Stimulated activated CD4-positive, alpha-beta T cell treated with anti-CD3 and anti-CD28 coated beads, Interleukin-4, amount 100 ng/mL, for 24 hours (primary cell): Measurements from ENCODE around the gene ISCU.
"Not testable (repeated sequence)": the region's sequence is repeated elsewhere in the genome, so short reads cannot be mapped to it uniquely, and the experiment has no call there.

Experiments used
- DNase-seq: peaks from one replicate; pipeline ENCODE4 v3.0.0-alpha.2; 2020

ISCU gene

DNA sequence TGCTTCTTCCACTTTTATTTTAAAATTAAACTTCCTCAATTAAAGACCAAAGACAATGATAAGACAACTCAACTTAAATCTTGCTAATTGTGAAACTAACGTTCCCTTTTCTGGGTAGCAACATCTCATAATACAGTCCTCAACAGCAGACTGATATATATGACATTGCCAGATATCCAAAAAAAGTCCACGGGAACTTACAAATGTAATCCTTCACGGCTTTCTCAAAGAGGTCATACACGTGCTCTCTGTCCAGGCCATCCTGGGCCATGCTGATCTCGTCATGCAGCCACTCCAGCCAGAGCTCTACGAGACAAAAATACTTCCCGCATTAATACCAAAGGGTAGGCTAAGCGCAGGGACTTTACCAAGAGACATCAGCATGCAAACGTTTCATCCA, 14.7 kb upstream of the ISCU start:
- DNase-seq = no peak

DNA sequence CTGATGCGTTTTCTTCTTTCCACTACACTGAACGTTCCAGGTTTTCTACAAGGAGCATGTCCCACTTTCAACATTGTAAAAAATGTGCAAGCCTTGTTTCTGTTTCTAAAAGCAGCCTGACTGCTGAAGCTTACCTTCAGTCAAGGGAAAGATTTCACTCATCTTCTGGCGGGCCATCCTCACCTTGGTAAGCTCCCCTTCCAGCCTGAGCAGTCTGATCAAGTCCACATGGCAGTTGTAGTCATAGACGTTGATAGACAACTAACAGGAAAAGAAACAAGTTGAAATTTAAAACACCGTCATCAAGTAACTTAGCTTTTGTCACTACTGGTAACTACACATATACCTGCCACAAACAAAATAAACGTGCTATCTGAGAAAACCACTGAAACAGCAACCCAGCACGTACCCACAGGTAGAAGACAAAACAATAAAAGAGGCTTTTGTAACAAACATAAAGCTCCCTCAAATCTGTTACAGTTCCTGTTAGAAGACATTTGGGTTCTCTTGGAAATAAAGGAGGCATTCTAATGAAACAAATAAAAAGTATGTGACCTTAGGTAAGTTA, 13.4 kb upstream of the ISCU start:
- no peak for DNase-seq

DNA sequence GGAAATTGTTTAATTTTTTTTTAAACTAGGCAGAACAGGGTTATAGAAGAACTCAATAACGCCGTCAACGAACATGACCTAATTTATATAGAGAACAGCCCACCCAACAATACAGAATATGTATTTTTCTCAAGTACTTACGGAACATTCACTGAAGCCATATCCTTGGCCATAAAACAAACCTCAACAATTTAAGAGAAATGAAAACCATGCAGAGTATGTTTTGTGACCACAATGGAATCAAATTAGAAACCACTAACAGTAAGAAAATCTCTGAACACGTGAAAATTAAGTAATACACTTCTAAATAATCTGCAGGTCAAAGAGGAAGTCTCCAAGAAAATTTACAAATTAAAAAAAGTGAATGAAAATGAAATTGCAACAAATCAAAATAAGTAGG, 10.9 kb upstream of the ISCU start:
- DNase-seq = no peak

DNA sequence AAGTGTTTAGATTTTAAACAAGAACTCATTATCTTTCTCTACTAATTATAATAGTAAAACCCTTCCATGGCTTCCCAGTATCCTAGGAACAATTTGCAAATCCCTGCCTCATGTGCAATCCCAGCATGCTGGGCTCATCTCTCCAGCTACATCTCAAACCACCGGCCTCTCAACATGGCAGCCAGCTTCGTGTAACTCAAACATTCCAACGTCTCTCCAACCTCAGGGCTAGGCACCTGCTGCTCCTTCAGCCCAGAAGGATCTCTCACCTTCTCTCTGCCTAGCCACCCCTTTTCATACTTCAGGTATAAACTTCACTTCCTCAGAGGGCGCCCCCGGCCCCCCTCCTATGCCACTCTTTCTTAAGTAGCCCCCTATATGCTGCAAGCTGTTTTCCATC, 8.6 kb upstream of the ISCU start:
- DNase-seq = no peak

DNA sequence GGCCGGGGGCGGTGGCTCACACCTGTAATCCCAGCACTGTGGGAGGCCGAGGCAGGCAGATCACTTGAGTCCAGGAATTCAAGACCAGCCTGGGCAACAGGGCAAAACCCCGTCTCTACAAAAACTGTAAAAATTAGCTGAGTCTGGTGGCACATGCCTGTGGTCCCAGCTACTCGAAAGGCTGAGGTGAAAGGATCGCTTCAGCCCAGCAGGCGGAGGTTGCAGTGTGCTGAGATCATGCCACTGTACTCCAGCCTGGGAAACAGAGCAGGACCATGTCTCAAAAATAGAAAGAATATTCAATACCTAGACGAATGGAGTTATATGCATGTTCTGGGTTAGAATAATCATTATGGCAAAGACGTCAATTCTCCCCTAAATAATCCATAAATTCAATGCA, 7.0 kb upstream of the ISCU start:
- DNase-seq = not testable (repeated sequence)

DNA sequence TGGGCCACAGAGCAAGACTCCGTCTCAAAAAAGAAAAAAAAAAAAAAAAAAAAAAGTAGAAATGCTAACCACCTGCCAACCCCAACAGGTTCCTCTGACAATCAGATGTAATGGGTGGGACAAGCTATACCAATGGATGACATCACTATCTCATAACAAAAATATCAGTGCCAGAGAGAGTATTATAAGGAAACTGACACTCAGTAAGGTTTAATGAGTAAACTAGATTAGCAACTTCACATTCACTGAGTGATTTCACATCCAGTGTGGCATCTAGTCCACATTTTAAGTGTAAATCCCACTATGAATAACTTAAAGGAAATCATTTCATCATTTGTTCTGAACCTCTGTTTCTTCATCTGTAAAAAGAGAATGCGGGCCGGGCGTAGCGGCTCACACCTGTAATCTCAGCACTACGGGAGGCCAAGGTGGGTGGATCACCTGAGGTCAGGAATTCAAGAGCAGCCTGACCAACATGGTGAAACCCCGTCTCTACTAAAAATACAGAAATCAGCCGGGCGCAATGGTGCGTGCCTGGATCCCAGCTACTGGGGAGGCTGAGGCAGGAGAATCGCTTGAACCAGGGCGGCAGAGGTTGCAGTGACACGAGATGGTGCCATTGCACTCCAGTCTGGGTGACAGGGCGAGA, 3.3 kb upstream of the ISCU start:
- no peak for DNase-seq

DNA sequence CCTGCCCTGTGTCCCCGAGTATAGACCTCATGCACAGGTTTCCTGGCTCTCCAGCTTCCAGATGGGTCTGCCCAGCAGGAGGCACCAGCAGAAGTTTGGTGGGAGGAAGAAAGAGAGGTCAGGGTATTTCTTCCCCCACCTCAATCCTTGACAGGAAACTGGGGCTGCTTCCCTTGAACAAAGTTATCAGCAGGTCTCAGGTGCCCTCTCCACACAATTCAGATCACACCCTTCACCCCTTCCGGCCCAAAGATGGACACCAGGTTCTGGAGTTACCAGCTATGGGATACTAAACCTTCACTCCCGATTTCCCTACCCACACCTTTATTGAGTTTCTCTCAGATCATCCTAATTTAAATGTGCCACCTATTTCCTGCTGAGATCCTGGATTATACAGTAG, 2.6 kb upstream of the ISCU start:
- no peak for DNase-seq

DNA sequence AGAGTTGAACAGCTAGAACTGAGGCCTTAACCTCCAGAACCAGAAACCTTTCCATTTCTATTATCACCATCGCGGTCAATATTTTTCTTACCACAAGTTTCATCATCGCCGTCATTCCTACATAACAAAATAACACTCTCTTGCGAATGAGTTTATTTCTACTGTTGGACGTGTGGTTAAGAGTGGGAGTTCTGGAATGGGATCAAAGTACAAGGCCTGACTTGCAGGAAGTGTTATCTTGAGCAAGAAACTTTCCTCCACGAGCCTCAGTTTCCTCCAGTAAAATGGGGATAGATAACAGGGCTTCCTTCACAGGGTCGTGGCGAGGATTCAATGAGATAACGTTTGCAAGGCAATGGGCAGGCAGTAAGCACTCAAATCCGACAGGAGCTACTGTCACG, 2.1 kb upstream of the ISCU start:
- DNase-seq = no peak

DNA sequence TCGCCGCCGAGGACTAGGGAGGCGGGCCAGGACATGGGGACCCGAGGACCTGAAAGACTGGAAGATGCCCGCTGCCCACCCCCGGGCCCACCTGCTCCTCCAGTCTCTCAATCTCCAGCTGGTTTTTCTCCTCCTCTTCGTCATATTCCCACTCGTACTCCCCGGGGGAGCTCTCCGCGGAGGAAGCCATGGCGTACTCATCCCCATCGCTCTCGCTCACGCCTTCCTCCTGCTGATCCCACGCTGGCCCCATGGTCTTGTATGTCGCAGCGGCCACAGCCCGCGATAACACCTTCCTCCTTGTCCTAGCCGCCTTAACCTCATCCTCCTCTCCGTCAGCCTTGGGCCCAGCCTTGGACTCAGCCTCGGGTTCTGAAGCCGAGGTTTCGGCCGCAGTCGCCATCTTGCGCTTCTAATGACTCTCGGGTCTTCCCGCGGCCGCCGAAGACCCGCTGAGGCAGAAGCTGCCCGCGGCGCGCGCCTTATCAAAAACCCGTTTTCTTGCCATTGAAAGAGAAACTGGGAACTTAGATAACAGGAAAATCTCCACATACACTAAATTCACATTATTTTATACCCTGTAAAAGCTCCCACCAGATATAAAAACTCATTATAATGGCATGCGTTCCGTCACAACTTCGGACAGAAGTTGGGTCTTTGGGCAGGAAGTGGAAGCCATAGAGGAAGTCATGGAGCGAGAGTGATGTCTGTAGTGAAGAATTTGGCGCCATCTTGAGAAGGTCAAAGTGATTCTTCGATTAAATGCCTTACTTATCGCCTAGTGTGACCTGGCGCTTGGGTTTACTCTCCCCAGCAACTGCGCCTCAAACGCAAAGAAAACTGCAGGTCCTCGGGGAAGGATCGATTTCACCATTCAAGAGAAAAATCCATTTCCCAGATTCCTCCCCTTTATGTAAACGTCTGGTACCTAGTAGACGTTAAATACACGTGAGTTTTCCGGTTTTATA, 1.4 kb upstream of the ISCU start, which contains the start of gene SART3:
SART3 (minus strand) TSS at position 422 of the 968 bp plus-strand sequence; CDS start at position 403, 19 bp downstream.
- peak; percentile 83 for DNase-seq

DNA sequence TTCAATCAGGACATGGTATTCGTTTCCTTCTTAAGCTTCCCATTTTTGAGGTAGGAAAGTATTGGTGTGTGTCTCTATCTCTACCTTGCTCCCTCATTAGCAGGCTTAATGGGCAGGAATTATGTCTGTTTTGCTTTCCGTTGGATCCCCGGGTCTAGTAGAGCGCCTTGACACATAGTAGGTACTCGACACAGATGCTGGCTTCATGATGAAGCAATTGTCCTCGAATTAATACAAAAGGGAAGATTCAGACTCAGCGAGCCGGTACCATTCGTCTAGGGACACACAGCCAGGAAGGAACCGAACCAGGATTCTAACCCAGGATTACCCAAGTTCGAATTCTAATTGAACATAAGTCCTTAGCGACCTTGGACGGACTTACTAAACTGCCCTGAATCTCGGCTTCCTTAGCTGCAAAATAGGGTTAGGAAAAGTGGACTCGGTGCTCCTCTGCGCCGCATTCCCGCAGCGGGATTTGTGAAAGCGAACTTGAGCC, 496 bp upstream of the ISCU start:
- DNase-seq = no peak

DNA sequence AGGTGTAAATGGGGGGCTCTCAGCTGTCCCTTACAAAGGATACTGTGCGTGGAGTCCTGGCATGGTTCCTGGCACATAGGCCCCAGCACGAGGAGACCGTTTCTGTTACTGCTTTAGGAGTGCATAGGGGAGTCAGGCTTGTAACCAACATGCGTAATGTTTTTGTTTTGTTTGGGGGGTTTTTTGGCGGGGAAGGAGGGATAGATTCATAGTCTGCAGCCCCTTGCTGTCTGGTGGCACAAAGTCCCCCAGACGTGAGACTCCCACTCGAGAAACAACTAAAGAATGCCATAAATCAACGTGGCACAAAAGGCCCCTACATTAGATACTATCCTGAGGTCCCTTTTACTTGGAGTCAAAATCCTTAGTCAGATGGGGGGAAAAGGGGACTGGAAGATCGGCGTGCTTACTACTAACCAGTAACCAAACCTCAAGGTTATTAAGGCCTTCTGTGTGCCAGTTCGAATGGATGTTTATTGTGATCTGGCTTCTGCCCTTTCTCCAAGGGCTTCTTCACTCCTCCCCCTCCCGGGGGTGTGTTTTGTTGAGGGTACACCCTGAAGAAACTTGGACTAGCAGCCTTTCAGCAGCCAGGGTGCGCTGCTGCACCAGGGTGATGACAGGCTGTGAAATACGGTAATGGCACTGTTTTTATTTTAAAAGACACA, 874 bp downstream of the ISCU start:
- DNase-seq = peak; percentile 89

DNA sequence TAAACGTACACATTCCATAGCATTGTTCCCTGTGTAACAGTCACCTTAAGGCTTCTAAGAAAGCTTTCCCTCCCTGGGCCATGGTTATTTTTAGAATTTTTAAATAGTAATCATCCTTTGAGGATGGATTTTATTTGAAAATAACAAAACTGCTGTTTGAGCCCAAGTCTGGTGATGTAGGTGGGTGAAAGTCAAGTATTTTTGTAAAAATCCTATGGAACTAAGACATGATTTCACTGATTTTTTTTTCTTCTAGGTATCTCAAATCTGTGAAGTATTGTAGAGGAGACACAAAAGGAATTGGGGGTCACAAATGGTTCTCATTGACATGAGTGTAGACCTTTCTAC, 1.4 kb downstream of the ISCU start:
- no peak for DNase-seq

DNA sequence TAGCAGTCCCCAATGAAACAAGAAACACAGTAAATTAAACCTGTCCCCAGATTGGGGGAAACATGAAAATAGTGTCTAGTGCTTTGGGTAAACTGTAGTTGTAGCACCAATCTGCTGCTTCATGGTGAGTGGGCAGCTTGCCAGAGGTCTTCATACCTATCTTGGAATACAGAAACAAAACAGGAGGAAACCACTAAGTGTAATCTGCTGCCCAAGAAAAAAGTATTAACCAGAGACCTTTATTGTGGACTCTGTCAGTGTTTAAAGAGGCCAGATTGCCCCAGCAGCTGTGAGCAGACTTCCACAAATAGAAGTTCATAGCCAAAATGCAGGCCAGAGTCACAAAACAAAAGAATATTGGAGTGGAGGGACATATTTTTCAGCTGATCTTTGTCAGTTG, 2.3 kb downstream of the ISCU start:
- no peak for DNase-seq

DNA sequence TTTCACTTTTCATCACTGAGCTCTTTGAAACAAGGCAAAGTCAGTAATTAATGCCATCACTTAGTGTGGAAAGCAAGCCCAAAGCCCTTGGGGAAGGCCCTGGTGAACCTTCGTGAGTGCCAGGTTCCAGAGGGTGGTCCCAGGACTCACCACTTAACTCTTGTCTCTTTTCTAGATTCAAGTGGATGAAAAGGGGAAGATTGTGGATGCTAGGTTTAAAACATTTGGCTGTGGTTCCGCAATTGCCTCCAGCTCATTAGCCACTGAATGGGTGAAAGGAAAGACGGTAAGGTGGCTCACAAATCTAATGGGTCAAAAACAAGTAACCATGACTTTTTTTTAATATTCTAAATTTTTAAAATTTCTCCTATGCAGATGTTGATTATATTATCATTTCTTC, 2.8 kb downstream of the ISCU start:
- DNase-seq = no peak

DNA sequence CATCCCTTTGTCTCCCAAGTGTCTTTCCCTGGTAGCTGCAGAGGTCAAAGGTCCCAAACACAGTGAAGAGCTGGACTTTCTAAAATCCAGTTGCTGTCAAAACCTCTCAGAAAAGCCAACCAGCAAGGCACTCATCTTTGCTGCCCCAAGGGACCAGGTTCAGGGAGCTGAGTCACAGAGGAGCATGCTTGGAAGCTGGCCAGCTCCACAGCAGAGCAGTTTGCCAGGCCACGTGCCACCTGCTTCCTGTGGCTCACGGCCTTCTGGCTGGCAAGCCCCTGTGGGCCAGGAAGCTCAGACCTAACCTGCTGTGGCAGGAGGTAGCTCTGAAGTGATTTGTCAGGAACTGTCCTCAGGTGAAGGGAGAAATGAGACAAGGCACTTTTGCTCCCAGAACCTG, 3.6 kb downstream of the ISCU start:
- DNase-seq = peak; percentile 66

DNA sequence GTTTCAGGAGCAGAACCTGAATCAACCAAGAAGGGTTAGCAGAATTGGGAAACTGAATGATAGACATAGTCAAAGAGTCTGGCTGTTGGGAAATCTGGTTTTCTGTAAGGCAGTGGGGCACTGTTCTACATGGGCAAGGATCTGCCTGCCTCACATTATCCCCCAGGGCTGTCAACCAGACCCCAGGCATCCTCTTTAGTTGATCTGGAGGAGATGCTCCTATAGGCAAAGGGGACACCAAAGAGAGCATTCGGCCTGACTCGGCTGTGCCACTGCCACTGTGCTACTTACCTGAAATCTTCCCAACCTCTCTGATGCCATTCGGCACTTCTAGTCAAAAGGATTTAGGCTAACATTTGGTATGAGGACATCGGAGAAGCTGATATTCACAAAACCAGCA, 4.1 kb downstream of the ISCU start:
- DNase-seq = no peak

DNA sequence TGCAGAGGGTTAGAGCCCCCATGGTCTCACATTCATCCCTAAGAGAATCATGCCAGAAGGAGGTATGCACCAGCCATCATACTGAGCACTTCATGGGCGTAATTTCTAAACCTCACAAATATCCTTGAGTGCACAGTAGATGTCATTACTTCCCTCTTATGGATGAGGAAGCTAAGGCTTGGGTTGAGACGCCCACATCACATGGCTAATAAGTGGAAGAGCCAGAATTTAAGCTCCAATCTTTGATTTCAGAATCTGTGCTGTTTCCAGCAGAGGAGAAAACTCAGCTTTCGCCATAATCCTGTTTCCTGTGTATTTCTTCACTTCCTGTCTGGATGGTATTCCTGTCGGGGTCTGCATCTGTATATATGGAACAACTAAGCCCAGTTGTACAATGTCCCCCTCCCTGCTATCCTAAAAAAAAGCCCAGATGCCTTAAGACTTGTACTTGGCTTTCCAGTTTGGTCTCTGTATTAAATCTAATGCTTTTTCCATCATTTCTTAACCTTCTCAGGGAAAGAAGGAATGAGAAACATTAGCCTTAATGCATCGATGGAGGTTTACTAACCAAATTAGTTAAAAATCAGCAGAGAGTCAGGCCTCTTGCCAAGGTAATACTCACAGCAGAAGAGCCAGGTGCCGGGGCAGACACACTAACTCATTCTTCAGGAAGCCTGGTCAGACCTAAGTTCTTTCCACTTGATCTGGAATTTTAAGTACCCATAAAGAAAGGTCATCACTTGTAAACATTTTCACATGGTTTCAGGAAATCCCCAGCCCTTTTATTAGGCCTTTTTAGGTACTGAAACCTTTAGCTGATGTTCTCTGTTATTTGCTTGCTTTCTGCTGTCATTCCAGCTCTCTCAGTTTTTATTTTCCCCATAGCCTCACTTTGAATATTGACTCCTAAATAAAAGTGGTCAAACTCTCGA, 5.3 kb downstream of the ISCU start:
- no peak for DNase-seq

DNA sequence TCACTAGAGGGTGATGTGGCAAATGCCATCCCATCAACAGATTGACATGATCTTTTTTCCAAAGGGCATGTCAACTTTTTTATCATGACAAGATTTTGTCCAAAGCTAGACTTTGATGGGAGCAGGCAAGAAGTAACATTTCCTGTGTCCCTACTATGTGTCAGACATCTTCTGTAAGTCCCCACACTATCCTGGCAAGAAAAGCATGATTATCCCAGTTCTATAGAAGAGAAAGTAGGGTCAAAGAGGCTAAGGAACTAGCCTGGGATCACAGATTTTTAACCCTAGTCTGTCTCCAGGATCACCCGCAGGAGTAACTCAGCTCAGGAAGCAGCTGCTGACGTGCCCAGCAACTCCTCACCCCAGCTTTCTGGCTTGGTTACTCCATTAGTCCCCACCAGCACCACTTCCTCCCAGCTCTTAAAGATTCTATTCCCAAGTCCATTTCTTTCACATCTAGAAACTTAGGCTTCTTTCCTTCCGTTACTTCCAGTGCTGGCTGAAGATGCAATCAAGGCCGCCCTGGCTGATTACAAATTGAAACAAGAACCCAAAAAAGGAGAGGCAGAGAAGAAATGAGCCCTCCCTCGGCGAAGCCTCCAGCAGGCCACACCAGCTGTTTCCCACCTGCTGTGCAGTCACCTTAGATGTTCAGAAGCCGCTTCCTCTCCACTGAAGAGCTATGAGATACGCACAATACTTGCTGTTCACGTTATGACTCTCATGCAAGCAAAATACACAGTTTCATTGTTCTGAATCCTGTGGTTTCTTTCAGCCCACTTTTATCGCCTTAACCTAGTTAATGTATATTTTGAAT, 6.2 kb downstream of the ISCU start:
- peak; percentile 77 for DNase-seq

DNA sequence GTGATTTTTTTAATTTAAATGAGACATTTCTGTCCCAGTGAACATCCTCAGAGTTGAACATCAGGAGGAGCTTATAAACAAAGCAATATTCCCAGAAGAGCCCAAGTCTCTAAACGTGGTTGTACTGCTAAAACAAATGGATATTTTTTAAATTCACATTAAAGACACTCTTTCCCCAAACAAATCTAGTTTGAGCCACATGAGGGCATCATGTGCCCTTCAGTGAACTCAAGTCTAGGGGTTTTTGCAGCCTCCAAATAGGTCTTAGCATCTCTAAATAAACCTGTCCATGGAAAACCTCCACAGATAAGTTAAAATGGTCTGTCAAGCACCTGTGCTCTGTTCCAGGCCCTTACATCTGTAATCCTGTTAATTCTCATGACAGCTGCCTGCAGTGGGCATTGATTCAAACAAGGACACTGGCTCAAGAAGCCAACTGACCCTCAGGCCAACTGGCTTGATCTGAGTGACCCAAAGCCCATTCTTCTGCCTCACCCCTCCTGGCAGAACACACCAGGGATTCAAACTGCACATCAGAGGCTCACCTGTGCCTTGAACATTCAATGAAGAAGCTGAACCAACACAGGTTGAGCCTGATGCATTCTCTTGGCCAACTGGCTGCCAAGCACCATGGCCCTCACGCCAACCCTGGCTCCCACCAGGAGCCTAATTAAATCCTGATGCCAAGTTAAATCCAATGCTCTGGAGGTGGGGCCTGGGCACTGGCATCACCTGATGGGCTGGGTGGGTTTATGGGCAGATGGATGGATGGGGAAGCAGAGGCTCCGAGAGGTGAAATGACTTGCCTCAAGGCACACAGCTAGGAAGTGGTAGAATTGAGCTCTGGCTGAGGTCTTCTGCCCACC, 8.6 kb downstream of the ISCU start:
- no peak for DNase-seq

DNA sequence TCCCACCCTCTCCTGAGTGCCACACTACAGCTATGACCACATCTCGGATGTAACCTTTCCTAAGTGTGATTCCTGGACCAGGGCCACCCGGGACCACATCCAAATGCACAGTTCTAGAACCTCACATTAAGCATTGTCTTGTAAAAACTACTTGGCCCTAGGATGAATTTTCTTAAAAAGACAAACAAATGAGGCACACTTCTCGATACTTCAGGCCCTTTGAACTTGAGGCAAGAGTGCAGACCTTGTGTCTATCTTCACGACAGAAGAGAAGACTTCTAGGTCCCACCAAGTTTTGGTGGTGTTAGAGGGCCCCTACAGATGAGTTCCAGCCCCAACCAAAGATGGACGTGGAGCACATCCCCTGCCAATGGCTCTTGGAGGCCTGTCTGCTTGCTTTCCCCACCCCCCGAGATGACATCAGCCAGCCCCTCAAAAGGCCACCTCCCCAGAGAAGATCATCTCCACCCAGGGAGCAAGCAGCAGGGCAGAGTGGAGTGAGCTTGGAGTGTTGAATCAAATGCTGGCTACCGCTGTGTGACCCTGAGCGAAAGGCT, 9.3 kb downstream of the ISCU start:
- DNase-seq = no peak
